ENCODE measurements around the gene RPL36.

RPL36 gene

GRCh38 chr19:5673752-5674151 lies 16.3 kb upstream of the RPL36 start:
- peaks cover 78% of the 10 kb centered on the region for H3K36me3 ChIP-seq (ENCODE audit: insufficient read depth, insufficient read length, low read length)
- peaks cover 10% of the 10 kb centered on the region for H3K4me1 ChIP-seq (ENCODE audit: insufficient read depth, insufficient read length)
- H3K4me3 ChIP-seq (ENCODE audit: insufficient read length, low read depth) = no peak overlapping the region
- no peak for DNase-seq (ENCODE audit: low read depth, low spot score)
- H3K27me3 ChIP-seq (ENCODE audit: insufficient read depth, insufficient read length) = no peaks in the 10 kb centered on the region
- H3K9ac ChIP-seq (ENCODE audit: insufficient read length, low read depth) = no peak overlapping the region
- H3K9me3 ChIP-seq (ENCODE audit: insufficient read depth, low read length) = no peaks in the 10 kb centered on the region
- TF ChIP-seq SUZ12 (IDR thresholded peaks at IDR 0.05; ENCODE audit: extremely low read depth, insufficient read depth, insufficient read length) = no peak
- no peak for TF ChIP-seq YY1 (IDR thresholded peaks at IDR 0.05; ENCODE audit: insufficient read depth, insufficient read length)
- no peak for TF ChIP-seq ZNF274 (IDR thresholded peaks at IDR 0.05; ENCODE audit: low read depth, low read length)

GRCh38 chr19:5674714-5675113 lies 15.4 kb upstream of the RPL36 start:
- H3K9ac ChIP-seq (ENCODE audit: insufficient read length, low read depth) = no peak overlapping the region
- peaks cover 68% of the 10 kb centered on the region for H3K36me3 ChIP-seq (ENCODE audit: insufficient read depth, insufficient read length, low read length)
- no peak for TF ChIP-seq YY1 (IDR thresholded peaks at IDR 0.05; ENCODE audit: insufficient read depth, insufficient read length)
- TF ChIP-seq ZNF274 (IDR thresholded peaks at IDR 0.05; ENCODE audit: low read depth, low read length) = no peak
- no peak for TF ChIP-seq SUZ12 (IDR thresholded peaks at IDR 0.05; ENCODE audit: extremely low read depth, insufficient read depth, insufficient read length)
- no peaks in the 10 kb centered on the region for H3K27me3 ChIP-seq (ENCODE audit: insufficient read depth, insufficient read length)
- no peak overlapping the region for H3K4me3 ChIP-seq (ENCODE audit: insufficient read length, low read depth)
- peaks cover 4% of the 10 kb centered on the region for H3K4me1 ChIP-seq (ENCODE audit: insufficient read depth, insufficient read length)
- no peaks in the 10 kb centered on the region for H3K9me3 ChIP-seq (ENCODE audit: insufficient read depth, low read length)
- no peak for DNase-seq (ENCODE audit: low read depth, low spot score)

- Histone ChIP-seq H3K27me3 (ENCODE audit: insufficient read depth, insufficient read length) (no peaks in the 10 kb centered on the region), H3K36me3 (ENCODE audit: insufficient read depth, insufficient read length, low read length) (peaks cover 59% of the 10 kb centered on the region), H3K9me3 (ENCODE audit: insufficient read depth, low read length) (no peaks in the 10 kb centered on the region), H3K4me1 (ENCODE audit: insufficient read depth, insufficient read length) (peaks cover 7% of the 10 kb centered on the region), H3K9ac (ENCODE audit: insufficient read length, low read depth) (no peak overlapping the region), H3K4me3 (ENCODE audit: insufficient read length, low read depth) (no peak overlapping the region)
- DNase-seq (ENCODE audit: low read depth, low spot score) = no peak
- no peak for TF ChIP-seq YY1 (IDR thresholded peaks at IDR 0.05; ENCODE audit: insufficient read depth, insufficient read length)
- no peak for TF ChIP-seq ZNF274 (IDR thresholded peaks at IDR 0.05; ENCODE audit: low read depth, low read length)
- TF ChIP-seq SUZ12 (IDR thresholded peaks at IDR 0.05; ENCODE audit: extremely low read depth, insufficient read depth, insufficient read length) = no peak
Measured at GRCh38 chr19:5676105-5676771, 13.9 kb upstream of the RPL36 start.

GRCh38 chr19:5676772-5677105 lies 13.4 kb upstream of the RPL36 start:
- no peak overlapping the region for H3K9ac ChIP-seq (ENCODE audit: insufficient read length, low read depth)
- peaks cover 10% of the 10 kb centered on the region for H3K4me1 ChIP-seq (ENCODE audit: insufficient read depth, insufficient read length)
- TF ChIP-seq SUZ12 (IDR thresholded peaks at IDR 0.05; ENCODE audit: extremely low read depth, insufficient read depth, insufficient read length) = no peak
- no peak for TF ChIP-seq ZNF274 (IDR thresholded peaks at IDR 0.05; ENCODE audit: low read depth, low read length)
- TF ChIP-seq YY1 (IDR thresholded peaks at IDR 0.05; ENCODE audit: insufficient read depth, insufficient read length) = no peak
- H3K9me3 ChIP-seq (ENCODE audit: insufficient read depth, low read length) = no peaks in the 10 kb centered on the region
- no peak overlapping the region for H3K4me3 ChIP-seq (ENCODE audit: insufficient read length, low read depth)
- H3K36me3 ChIP-seq (ENCODE audit: insufficient read depth, insufficient read length, low read length) = peaks cover 54% of the 10 kb centered on the region
- no peaks in the 10 kb centered on the region for H3K27me3 ChIP-seq (ENCODE audit: insufficient read depth, insufficient read length)
- no peak for DNase-seq (ENCODE audit: low read depth, low spot score)

- Histone ChIP-seq H3K9ac (ENCODE audit: insufficient read length, low read depth) (no peak overlapping the region), H3K9me3 (ENCODE audit: insufficient read depth, low read length) (no peaks in the 10 kb centered on the region), H3K4me1 (ENCODE audit: insufficient read depth, insufficient read length) (peaks cover 10% of the 10 kb centered on the region), H3K27me3 (ENCODE audit: insufficient read depth, insufficient read length) (no peaks in the 10 kb centered on the region), H3K4me3 (ENCODE audit: insufficient read length, low read depth) (no peak overlapping the region), H3K36me3 (ENCODE audit: insufficient read depth, insufficient read length, low read length) (peaks cover 50% of the 10 kb centered on the region)
- DNase-seq (ENCODE audit: low read depth, low spot score) = no peak
- TF ChIP-seq ZNF274 (IDR thresholded peaks at IDR 0.05; ENCODE audit: low read depth, low read length) (no peak), SUZ12 (IDR thresholded peaks at IDR 0.05; ENCODE audit: extremely low read depth, insufficient read depth, insufficient read length) (no peak), YY1 (IDR thresholded peaks at IDR 0.05; ENCODE audit: insufficient read depth, insufficient read length) (no peak)
Measured at GRCh38 chr19:5677136-5677535, 13.0 kb upstream of the RPL36 start.

GRCh38 chr19:5677580-5677979 lies 12.5 kb upstream of the RPL36 start:
- peaks cover 48% of the 10 kb centered on the region for H3K36me3 ChIP-seq (ENCODE audit: insufficient read depth, insufficient read length, low read length)
- peaks cover 12% of the 10 kb centered on the region for H3K4me1 ChIP-seq (ENCODE audit: insufficient read depth, insufficient read length)
- no peaks in the 10 kb centered on the region for H3K27me3 ChIP-seq (ENCODE audit: insufficient read depth, insufficient read length)
- no peak overlapping the region for H3K9ac ChIP-seq (ENCODE audit: insufficient read length, low read depth)
- no peak overlapping the region for H3K4me3 ChIP-seq (ENCODE audit: insufficient read length, low read depth)
- TF ChIP-seq ZNF274 (IDR thresholded peaks at IDR 0.05; ENCODE audit: low read depth, low read length) (no peak), YY1 (IDR thresholded peaks at IDR 0.05; ENCODE audit: insufficient read depth, insufficient read length) (no peak)
- no peak for DNase-seq (ENCODE audit: low read depth, low spot score)
- H3K9me3 ChIP-seq (ENCODE audit: insufficient read depth, low read length) = no peaks in the 10 kb centered on the region

- Histone ChIP-seq H3K4me1 (ENCODE audit: insufficient read depth, insufficient read length) (peaks cover 12% of the 10 kb centered on the region), H3K27me3 (ENCODE audit: insufficient read depth, insufficient read length) (no peaks in the 10 kb centered on the region), H3K4me3 (ENCODE audit: insufficient read length, low read depth) (no peak overlapping the region), H3K9me3 (ENCODE audit: insufficient read depth, low read length) (no peaks in the 10 kb centered on the region), H3K36me3 (ENCODE audit: insufficient read depth, insufficient read length, low read length) (peaks cover 41% of the 10 kb centered on the region), H3K9ac (ENCODE audit: insufficient read length, low read depth) (peak overlapping the region; percentile 32)
- no peak for TF ChIP-seq ZNF274 (IDR thresholded peaks at IDR 0.05; ENCODE audit: low read depth, low read length)
- no peak for TF ChIP-seq SUZ12 (IDR thresholded peaks at IDR 0.05; ENCODE audit: extremely low read depth, insufficient read depth, insufficient read length)
- TF ChIP-seq YY1 (IDR thresholded peaks at IDR 0.05; ENCODE audit: insufficient read depth, insufficient read length) = no peak
- DNase-seq (ENCODE audit: low read depth, low spot score) = no peak
Measured at GRCh38 chr19:5678071-5678718, 11.9 kb upstream of the RPL36 start.
